ENCODE results near the gene PRR18. TPM values are rescaled to one million over a fixed set of nuclear protein-coding genes. Genes with fewer than 3 reads are reported as not detected.

PRR18 gene
- total and polyA plus RNA-seq, 9 of the 15 experiments (the other 6 are each of a cell fraction or from before 2014, with no cell fraction given) = not detected

- ATAC-seq = no peak; the same call in none of the 3 replicates
- POLR2A ChIA-PET = interaction anchor here (0.7 kb wide), 1 partner anchor 1221 kb away, joined by 3 read pairs; no protein-coding TSS in a partner anchor
- FAIRE-seq = no peak
- TF ChIP-seq NR2C2 (CRISPR knock-in tag; IDR thresholded peaks at IDR 0.05) (no peak), NR2C2 (tag; IDR thresholded peaks at IDR 0.05) (peak; percentile 41; the same call in 1 of the 2 replicates), ZNF263 (CRISPR knock-in tag; IDR thresholded peaks at IDR 0.05; ENCODE audit: borderline replicate concordance) (no peak), ZKSCAN8 (CRISPR knock-in tag; IDR thresholded peaks at IDR 0.05) (no peak), NFRKB (IDR thresholded peaks at IDR 0.05; ENCODE audit: low read depth) (no peak), ZNF668 (CRISPR knock-in tag; IDR thresholded peaks at IDR 0.05) (no peak), ZFP30 (CRISPR knock-in tag; IDR thresholded peaks at IDR 0.05; ENCODE audit: borderline replicate concordance) (no peak), ARID1B (IDR thresholded peaks at IDR 0.05) (0 out of 2 replicates have a peak, but pooled peaks have one; percentile 3), HCFC1 (IDR thresholded peaks at IDR 0.05; ENCODE audit: low read depth, low read length) (no peak), LCOR (CRISPR knock-in tag; IDR thresholded peaks at IDR 0.05) (0 out of 2 replicates have a peak, but pooled peaks have one; percentile 28), CREB1 (IDR thresholded peaks at IDR 0.05) (no peak), CREB1 (CRISPR knock-in tag; IDR thresholded peaks at IDR 0.05) (no peak), CBX3 (IDR thresholded peaks at IDR 0.05; ENCODE audit: borderline replicate concordance in 1 of 2, low read length in 2 of 2) (no peak), CEBPB (tag; IDR thresholded peaks at IDR 0.05) (no peak)
- TF ChIP-seq, protein P1, sequence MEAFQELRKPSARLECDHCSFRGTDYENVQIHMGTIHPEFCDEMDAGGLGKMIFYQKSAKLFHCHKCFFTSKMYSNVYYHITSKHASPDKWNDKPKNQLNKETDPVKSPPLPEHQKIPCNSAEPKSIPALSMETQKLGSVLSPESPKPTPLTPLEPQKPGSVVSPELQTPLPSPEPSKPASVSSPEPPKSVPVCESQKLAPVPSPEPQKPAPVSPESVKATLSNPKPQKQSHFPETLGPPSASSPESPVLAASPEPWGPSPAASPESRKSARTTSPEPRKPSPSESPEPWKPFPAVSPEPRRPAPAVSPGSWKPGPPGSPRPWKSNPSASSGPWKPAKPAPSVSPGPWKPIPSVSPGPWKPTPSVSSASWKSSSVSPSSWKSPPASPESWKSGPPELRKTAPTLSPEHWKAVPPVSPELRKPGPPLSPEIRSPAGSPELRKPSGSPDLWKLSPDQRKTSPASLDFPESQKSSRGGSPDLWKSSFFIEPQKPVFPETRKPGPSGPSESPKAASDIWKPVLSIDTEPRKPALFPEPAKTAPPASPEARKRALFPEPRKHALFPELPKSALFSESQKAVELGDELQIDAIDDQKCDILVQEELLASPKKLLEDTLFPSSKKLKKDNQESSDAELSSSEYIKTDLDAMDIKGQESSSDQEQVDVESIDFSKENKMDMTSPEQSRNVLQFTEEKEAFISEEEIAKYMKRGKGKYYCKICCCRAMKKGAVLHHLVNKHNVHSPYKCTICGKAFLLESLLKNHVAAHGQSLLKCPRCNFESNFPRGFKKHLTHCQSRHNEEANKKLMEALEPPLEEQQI (IDR thresholded peaks at IDR 0.05) = no peak
- TF ChIP-seq, protein P2, sequence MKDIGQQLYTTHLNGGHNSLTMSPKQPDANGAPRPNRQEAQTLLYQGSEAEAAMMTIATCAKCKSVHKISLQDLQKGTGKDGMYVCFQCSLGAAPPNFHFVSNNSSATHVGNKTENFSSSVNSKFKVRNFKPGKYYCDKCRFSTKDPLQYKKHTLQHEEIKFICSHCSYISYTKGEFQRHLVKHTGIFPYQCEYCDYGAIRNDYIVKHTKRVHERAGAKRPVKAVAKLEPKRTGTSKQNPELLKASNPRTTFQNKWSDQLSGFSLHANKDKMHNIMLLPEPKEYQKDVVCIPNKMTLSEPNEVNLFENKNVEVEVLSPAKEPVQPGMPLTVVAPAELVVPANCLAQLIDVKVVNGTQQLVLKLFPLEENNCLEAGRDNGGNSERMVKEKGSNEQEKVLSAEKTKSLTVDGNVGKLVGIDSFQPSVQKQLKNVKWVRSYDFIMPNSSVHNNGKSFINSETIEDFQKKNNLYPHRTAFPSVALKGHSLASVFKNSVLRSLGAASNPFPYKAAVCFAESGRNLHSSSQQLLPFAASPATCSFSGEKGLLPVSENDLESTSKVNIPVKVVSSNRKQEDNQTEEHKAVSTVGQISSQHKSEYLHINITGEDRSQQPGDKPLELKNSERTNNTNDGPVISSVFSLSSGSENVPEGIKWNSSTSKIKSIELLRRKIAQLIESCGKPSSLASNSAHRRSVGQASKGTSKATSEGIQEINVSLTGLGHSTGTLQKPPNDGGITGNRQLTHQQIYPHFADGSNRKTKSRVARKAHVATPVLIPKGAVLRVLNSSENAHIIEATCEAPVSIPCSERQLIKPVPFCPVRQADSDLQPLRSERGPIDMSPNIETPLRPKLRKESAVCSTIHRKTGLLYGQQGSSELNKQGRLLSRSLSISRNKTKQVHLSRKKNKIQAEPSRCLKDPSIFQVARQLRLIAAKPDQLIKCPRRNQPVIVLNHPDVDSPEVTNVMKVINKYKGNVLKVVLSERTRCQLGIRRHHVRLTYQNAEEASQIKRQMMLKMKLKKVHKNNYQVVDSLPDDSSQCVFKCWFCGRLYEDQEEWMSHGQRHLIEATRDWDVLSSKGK (CRISPR knock-in tag; IDR thresholded peaks at IDR 0.05) = no peak
Observed at GRCh38 chr6:166259296-166259977, 48.8 kb downstream of the PRR18 start.

More at GRCh38 chr6:166259296-166259977, 48.8 kb downstream of the PRR18 start:
- H4K20me1 ChIP-seq (replicated peaks; ENCODE audit: control insufficient read depth, insufficient read depth, low read length) = 0 out of 2 replicates have a peak, but pooled peaks cover 4% of the 10 kb centered on the region
- peaks cover 22 to 51% of the 10 kb centered on the region in 2 experiments for H3K27me3 ChIP-seq (ENCODE audit: control insufficient read depth in 2 of 2, insufficient read depth in 2 of 2, low read length in 2 of 2)
- in situ Hi-C loops (cut with MboI) = no loop called here
- no peak overlapping the region for H3K27ac ChIP-seq (ENCODE audit: extremely low read depth, low read depth, low read length)
- H2AFZ ChIP-seq (ENCODE audit: low read depth, low read length) = peak overlapping the region; percentile 27; the same call in 1 of the 2 replicates
- H3K4me3 ChIP-seq = no peak overlapping the region
- BruUV-seq (replicated peaks) = no TSS peak
- no peaks in the 10 kb centered on the region for H3K4me1 ChIP-seq (replicated peaks in 1 of 2; ENCODE audit: control insufficient read depth in 2 of 2, insufficient read depth in 2 of 2, low read length in 2 of 2)
- CTCF ChIA-PET (ENCODE audit: low intra/inter-chr PET ratio) = no interaction called here
- no peaks in the 10 kb centered on the region for H3K36me3 ChIP-seq (ENCODE audit: control insufficient read depth, insufficient read depth, low read length)
- no peaks in the 10 kb centered on the region for H3K9me3 ChIP-seq (replicated peaks; ENCODE audit: control insufficient read depth, insufficient read depth, low read depth, low read length)
- no peaks in the 10 kb centered on the region for H3K79me2 ChIP-seq (ENCODE audit: control insufficient read depth, insufficient read depth, low read length)
- DNase-seq (ENCODE audit: extremely low read depth in 1 of 4, low spot score in 3 of 4) = no peak
- H3K9ac ChIP-seq (ENCODE audit: insufficient read depth in 1 of 2, low read depth in 2 of 2, low read length in 2 of 2) = no peak overlapping the region
- 11% methylated on average over 20 of the region's 20 CpGs for WGBS (ENCODE audit: insufficient coverage, low coverage, missing lambda C conversion rate)
- H3K4me2 ChIP-seq (ENCODE audit: insufficient read depth, low read length) = peak overlapping the region; percentile 4; the same call in 1 of the 2 replicates
- no peaks in the 10 kb centered on the region for H3K9me1 ChIP-seq (ENCODE audit: control insufficient read depth, insufficient read depth, low read length)
- intact Hi-C loops (cut with micrococcal nuclease) = no loop called here

Data from K562 (cell line).